IMR-90 (cell line): Measurements from ENCODE around the gene ENO3. TPM values are rescaled to one million over a fixed set of nuclear protein-coding genes. Genes with fewer than 3 reads are reported as not detected.
A peak's percentile ranks its signal among the peaks of the same experiment; 100 is the strongest.

Source experiments
- ATAC-seq: fragments of 200-7000 bp; cut with Tn5 transposase; 2 replicates; pipeline ENCODE4 v1.9.1; 2020; ENCODE audit warnings: low read depth, mild to moderate bottlenecking, moderate library complexity
- BruUV-seq: library from RNA; stranded (reverse); fragments of 400-500 nt; replicated peaks from 2 replicates; lab custom pipeline; 2021; lab: Mats Ljungman, UMichigan
- CTCF ChIA-PET: fragments of 300-600 bp; formaldehyde crosslinking; extraction: SDS; loops from one replicate; lab custom pipeline; 2021; ENCODE audit warnings: antibody characterized with exemption; lab: Yijun Ruan, JAX
- POLR2A ChIA-PET: fragments of 300-600 bp; sonication (Branson Sonifier 250); formaldehyde crosslinking; loops from one replicate; lab custom pipeline; 2022; ENCODE audit warnings: antibody characterized with exemption; ENCODE audit not compliant: unreplicated experiment; lab: Charles Lee
- DNase-seq: peaks from one replicate; pipeline ENCODE4 v3.0.0; 2013
- H2AFZ ChIP-seq: replicated peaks from 2 replicates; pipeline ENCODE3; 2013; ENCODE audit warnings: low read length, mild to moderate bottlenecking; ENCODE audit not compliant: poor library complexity
- H2AK5ac ChIP-seq: 2 replicates; pipeline ENCODE4 v1.6.1; 2013; ENCODE audit warnings: low read depth, low read length, inconsistent platforms
- H2AK9ac ChIP-seq: replicated peaks from 2 replicates; pipeline ENCODE3; 2013; ENCODE audit warnings: mild to moderate bottlenecking, low read depth, low read length, moderate library complexity; ENCODE audit not compliant: poor library complexity
- H2BK120ac ChIP-seq: 2 replicates; pipeline ENCODE4 v1.6.1; 2013; ENCODE audit warnings: low read depth, low read length, inconsistent platforms
- H2BK15ac ChIP-seq: 3 replicates; pipeline ENCODE4 v1.6.1; 2013; ENCODE audit warnings: low read depth, low read length, inconsistent platforms
- H2BK20ac ChIP-seq: 2 replicates; pipeline ENCODE4 v1.6.1; 2013; ENCODE audit warnings: low read depth, mild to moderate bottlenecking, inconsistent platforms, low read length, moderate library complexity
- H2BK5ac ChIP-seq: 2 replicates; pipeline ENCODE4 v1.6.1; 2013; ENCODE audit warnings: mild to moderate bottlenecking, low read depth, low read length, inconsistent platforms; ENCODE audit not compliant: poor library complexity, severe bottlenecking
- H3K14ac ChIP-seq: replicated peaks from 2 replicates; pipeline ENCODE4 v1.6.1; 2013; ENCODE audit warnings: low read depth, low read length, inconsistent platforms
- H3K18ac ChIP-seq: 2 replicates; pipeline ENCODE4 v1.6.1; 2013; ENCODE audit warnings: low read depth, low read length, control low read depth
- H3K23ac ChIP-seq: 2 replicates; pipeline ENCODE4 v1.6.1; 2013; ENCODE audit warnings: low read depth, low read length, inconsistent platforms
- H3K27ac ChIP-seq: 2 replicates; pipeline ENCODE4 v1.5.1; 2013; ENCODE audit warnings: mild to moderate bottlenecking, control low read depth, low read length; ENCODE audit not compliant: insufficient read depth
- H3K27me3 ChIP-seq: 2 replicates; pipeline ENCODE4 v1.6.1; 2013; ENCODE audit warnings: low read length; ENCODE audit not compliant: control insufficient read depth, insufficient read depth
- H3K36me3 ChIP-seq: 2 replicates; pipeline ENCODE4 v1.6.1; 2013; ENCODE audit warnings: low read length, mixed read lengths; ENCODE audit not compliant: control insufficient read depth, insufficient read depth
- H3K4ac ChIP-seq: 2 replicates; pipeline ENCODE4 v1.6.1; 2013; ENCODE audit warnings: low read depth, low read length, inconsistent platforms
- H3K4me1 ChIP-seq: 2 replicates; pipeline ENCODE4 v1.6.1; 2013; ENCODE audit warnings: low read length, mixed read lengths; ENCODE audit not compliant: control insufficient read depth, insufficient read depth
- H3K4me2 ChIP-seq: 2 replicates; pipeline ENCODE4 v1.6.1; 2013; ENCODE audit warnings: low read depth, mild to moderate bottlenecking, control low read depth, low read length, moderate library complexity
- H3K4me3 ChIP-seq: 2 replicates; pipeline ENCODE4 v1.5.1; 2013; ENCODE audit warnings: low read depth, mild to moderate bottlenecking, control low read depth, low read length, moderate library complexity; ENCODE audit not compliant: insufficient read depth
- H3K56ac ChIP-seq: 2 replicates; pipeline ENCODE4 v1.6.1; 2013; ENCODE audit warnings: low read length, inconsistent platforms; ENCODE audit not compliant: insufficient read depth; ENCODE audit errors: extremely low read depth
- H3K79me1 ChIP-seq, 2 experiments: 2 replicates each; pipeline ENCODE4 v1.6.1; 2013; ENCODE audit warnings: low read length in 2 of 2, inconsistent platforms in 1 of 2, low read depth in 1 of 2
- H3K9ac ChIP-seq: 2 replicates; pipeline ENCODE4 v1.6.1; 2013; ENCODE audit warnings: low read depth, low read length, control low read depth
- H3K9me1 ChIP-seq: 2 replicates; pipeline ENCODE4 v1.6.1; 2013; ENCODE audit warnings: low read length, inconsistent platforms; ENCODE audit not compliant: insufficient read depth
- H3K9me3 ChIP-seq: 2 replicates; pipeline ENCODE4 v1.6.1; 2013; ENCODE audit warnings: low read length; ENCODE audit not compliant: control insufficient read depth, insufficient read depth
- H4K20me1 ChIP-seq: 2 replicates; pipeline ENCODE4 v1.6.1; 2013; ENCODE audit warnings: low read length, inconsistent platforms; ENCODE audit not compliant: insufficient read depth
- H4K5ac ChIP-seq: 2 replicates; pipeline ENCODE4 v1.6.1; 2013; ENCODE audit warnings: mild to moderate bottlenecking, low read depth, low read length, control low read depth
- H4K8ac ChIP-seq, 2 experiments: 2 replicates each; pipeline ENCODE4 v1.6.1; 2013; ENCODE audit warnings: low read depth in 2 of 2, low read length in 2 of 2, control low read depth in 1 of 2, inconsistent platforms in 1 of 2
- H4K91ac ChIP-seq: 2 replicates; pipeline ENCODE4 v1.6.1; 2013; ENCODE audit warnings: low read depth, low read length, inconsistent platforms; ENCODE audit not compliant: insufficient read depth
- BHLHE40 ChIP-seq: fragments of 150-350 bp; IDR thresholded peaks from 2 replicates; pipeline ENCODE4 v1.6.1; 2016; ENCODE audit warnings: mild to moderate bottlenecking, low read depth, low read length
- CEBPB ChIP-seq: IDR thresholded peaks from 2 replicates; pipeline ENCODE4 v1.6.1; 2012; ENCODE audit warnings: low read depth, low read length, improper control_type of control experiment
- CHD1 ChIP-seq: IDR thresholded peaks from 2 replicates; pipeline ENCODE4 v1.6.1; 2012; ENCODE audit warnings: low read depth, low read length, improper control_type of control experiment
- FOS ChIP-seq: fragments of 150-350 bp; IDR thresholded peaks from 2 replicates; pipeline ENCODE4 v1.6.1; 2016; ENCODE audit warnings: low read depth, low read length
- MAFK ChIP-seq: IDR thresholded peaks from 2 replicates; pipeline ENCODE4 v1.6.1; 2012; ENCODE audit warnings: low read depth, low read length, improper control_type of control experiment
- MAZ ChIP-seq: IDR thresholded peaks from 2 replicates; pipeline ENCODE4 v1.6.1; 2012; ENCODE audit warnings: low read depth, mild to moderate bottlenecking, low read length, improper control_type of control experiment, moderate library complexity, borderline replicate concordance
- MXI1 ChIP-seq: IDR thresholded peaks from 2 replicates; pipeline ENCODE4 v1.6.1; 2012; ENCODE audit warnings: low read depth, mild to moderate bottlenecking, low read length, moderate library complexity, borderline replicate concordance
- NFE2L2 ChIP-seq: fragments of 150-350 bp; IDR thresholded peaks from 2 replicates; pipeline ENCODE4 v1.6.1; 2016; ENCODE audit warnings: low read depth, mild to moderate bottlenecking, low read length
- POLR2A ChIP-seq: IDR thresholded peaks from 2 replicates; pipeline ENCODE4 v1.6.1; 2012; ENCODE audit warnings: mild to moderate bottlenecking, low read depth, low read length
- RAD21 ChIP-seq: IDR thresholded peaks from 2 replicates; pipeline ENCODE4 v1.6.1; 2012; ENCODE audit warnings: low read length, improper control_type of control experiment
- RCOR1 ChIP-seq: IDR thresholded peaks from 2 replicates; pipeline ENCODE4 v1.6.1; 2012; ENCODE audit warnings: mild to moderate bottlenecking, low read length, improper control_type of control experiment; ENCODE audit not compliant: insufficient replicate concordance
- RFX5 ChIP-seq: IDR thresholded peaks from 2 replicates; pipeline ENCODE4 v1.8.0; 2012; ENCODE audit warnings: low read depth, mild to moderate bottlenecking, low read length, moderate library complexity
- SMC3 ChIP-seq: fragments of 150-350 bp; IDR thresholded peaks from 2 replicates; pipeline ENCODE4 v1.6.1; 2016; ENCODE audit warnings: low read depth, mild to moderate bottlenecking, antibody characterized with exemption, low read length, moderate library complexity
- USF2 ChIP-seq: fragments of 150-350 bp; IDR thresholded peaks from 2 replicates; pipeline ENCODE4 v1.6.1; 2017; ENCODE audit warnings: mild to moderate bottlenecking, antibody characterized with exemption, low read length, low read depth
- WGBS, 2 experiments: methylation state at CpG; one replicate each; pipeline versions ENCODE4 v1.1.5 to v1.1.7; 2013; ENCODE audit warnings: missing lambda C conversion rate in 2 of 2; ENCODE audit not compliant: insufficient read length in 1 of 2; ENCODE audit errors: extremely low coverage in 2 of 2; 5-methylcytosine and 5-hydroxymethylcytosine counted together
- dilution Hi-C: fragments of 300-500 bp; cut with HindIII; formaldehyde crosslinking; loops from one replicate; pipeline ENCODE4 v1.14.3; 2018; ENCODE audit warnings: low sequenced_read_pairs; ENCODE audit not compliant: unreplicated experiment
- in situ Hi-C: fragments of 300-500 bp; cut with MboI; formaldehyde crosslinking; loops from 3 replicates; pipeline ENCODE4 v1.14.3; 2019; ENCODE audit warnings: low sequenced_read_pairs, inconsistent platforms, mixed read lengths
- intact Hi-C: fragments of 100-400 bp; cut with micrococcal nuclease; formaldehyde crosslinking; loops from 2 replicates; pipeline ENCODE4 v1.10.0; 2022
- polyA plus RNA-seq, 3 experiments: library from polyadenylated mRNA; depleted of rRNA; stranded (reverse); fragments of >200 nt; gene quantifications; 2 replicates each; pipeline ENCODE4 v1.2.3, GENCODE V29; 2012; ENCODE audit warnings: low replicate concordance in 1 of 3
- total RNA-seq: library from RNA; depleted of rRNA; stranded (reverse); fragments of >200 nt; gene quantifications from 2 replicates; pipeline ENCODE4 v1.2.3, GENCODE V29; 2012
- TF ChIP-seq, protein P1 (sequence below): fragments of 150-350 bp; IDR thresholded peaks from 2 replicates; pipeline ENCODE4 v1.6.1; 2016; ENCODE audit warnings: low read depth, mild to moderate bottlenecking, low read length, moderate library complexity, borderline replicate concordance
- TF ChIP-seq, protein P2 (sequence below): conservative IDR thresholded peaks from 2 replicates; pipeline ENCODE4 v1.5.1; 2012; ENCODE audit warnings: mild to moderate bottlenecking, low read depth, low read length, improper control_type of control experiment

Gene ENO3
- total and polyA plus RNA-seq, 2 of the 4 experiments (the other 2 are of a cell fraction): 1.4 to 5.1 TPM

DNA sequence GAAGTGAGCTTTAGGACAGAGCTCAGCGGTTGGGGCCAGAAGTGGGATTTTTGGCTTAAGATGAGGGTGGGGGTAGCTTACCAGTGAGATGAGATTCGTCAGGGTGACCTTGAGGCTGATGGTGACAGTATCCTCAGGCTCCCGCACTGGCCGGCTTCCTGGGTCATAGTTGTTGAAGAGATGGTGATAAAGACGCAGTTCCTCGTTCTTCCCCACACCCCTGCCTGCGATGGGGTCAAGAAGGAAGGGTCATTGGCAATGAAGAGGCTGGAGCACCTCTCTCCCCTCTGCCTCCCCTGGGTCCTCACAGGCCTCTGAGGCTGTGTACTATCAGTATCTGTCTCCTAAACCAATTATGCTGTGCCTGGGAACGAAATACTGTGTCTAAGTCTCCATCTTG is 48.4 kb upstream of the ENO3 start:
- Histone ChIP-seq H4K5ac (no peak overlapping the region), H3K4me2 (no peak overlapping the region), H3K4me3 (no peak overlapping the region), H3K36me3 (peaks cover 2% of the 10 kb centered on the region; the same call in 1 of the 2 replicates), H3K27me3 (peaks cover 2% of the 10 kb centered on the region; the same call in 1 of the 2 replicates), H2BK20ac (no peak overlapping the region), H3K14ac (no peak overlapping the region), H3K18ac (no peak overlapping the region), H3K23ac (no peak overlapping the region), H2AK5ac (no peak overlapping the region), H3K56ac (no peak overlapping the region), H3K79me1 (no peaks in the 10 kb centered on the region), H2BK15ac (no peak overlapping the region), H3K9ac (no peak overlapping the region), H2BK5ac (no peak overlapping the region), H3K27ac (no peak overlapping the region), H3K4me1 (no peaks in the 10 kb centered on the region), H4K91ac (no peak overlapping the region), H2BK120ac (no peak overlapping the region), H3K9me3 (no peaks in the 10 kb centered on the region; the same call in 1 of the 2 replicates), H2AFZ (peak overlapping the region; percentile 10), H2AK9ac (no peak overlapping the region), H3K4ac (no peak overlapping the region), H3K9me1 (peaks cover 4% of the 10 kb centered on the region; the same call in 1 of the 2 replicates), H4K8ac (no peak overlapping the region), H4K20me1 (no peaks in the 10 kb centered on the region; the same call in 1 of the 2 replicates)
- dilution Hi-C loops (no loop called here), in situ Hi-C loops (no loop called here), intact Hi-C loops (no loop called here)
- POLR2A ChIA-PET: no interaction called here
- WGBS, 2 experiments: 70% methylated on average over 2 of the region's 8 CpGs; no CpG with 5 or more reads in 1 of the 2 experiments
- DNase-seq: no peak
- no peak for ATAC-seq
- CTCF ChIA-PET: interaction anchor here (0.9 to 1.5 kb wide), 3 partner anchors 18 to 115 kb away, joined by 3 to 4 read pairs (median 4); partner anchors contain the start of gene SPAG7
- TF ChIP-seq MAFK (no peak), USF2 (no peak), RFX5 (no peak), MXI1 (no peak), SMC3 (no peak), RAD21 (no peak), NFE2L2 (no peak), FOS (no peak), RCOR1 (no peak), POLR2A (no peak), MAZ (no peak), CEBPB (no peak), CHD1 (no peak), BHLHE40 (no peak)
- TF ChIP-seq, protein P1, sequence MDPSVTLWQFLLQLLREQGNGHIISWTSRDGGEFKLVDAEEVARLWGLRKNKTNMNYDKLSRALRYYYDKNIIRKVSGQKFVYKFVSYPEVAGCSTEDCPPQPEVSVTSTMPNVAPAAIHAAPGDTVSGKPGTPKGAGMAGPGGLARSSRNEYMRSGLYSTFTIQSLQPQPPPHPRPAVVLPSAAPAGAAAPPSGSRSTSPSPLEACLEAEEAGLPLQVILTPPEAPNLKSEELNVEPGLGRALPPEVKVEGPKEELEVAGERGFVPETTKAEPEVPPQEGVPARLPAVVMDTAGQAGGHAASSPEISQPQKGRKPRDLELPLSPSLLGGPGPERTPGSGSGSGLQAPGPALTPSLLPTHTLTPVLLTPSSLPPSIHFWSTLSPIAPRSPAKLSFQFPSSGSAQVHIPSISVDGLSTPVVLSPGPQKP: no peak
- TF ChIP-seq, protein P2, sequence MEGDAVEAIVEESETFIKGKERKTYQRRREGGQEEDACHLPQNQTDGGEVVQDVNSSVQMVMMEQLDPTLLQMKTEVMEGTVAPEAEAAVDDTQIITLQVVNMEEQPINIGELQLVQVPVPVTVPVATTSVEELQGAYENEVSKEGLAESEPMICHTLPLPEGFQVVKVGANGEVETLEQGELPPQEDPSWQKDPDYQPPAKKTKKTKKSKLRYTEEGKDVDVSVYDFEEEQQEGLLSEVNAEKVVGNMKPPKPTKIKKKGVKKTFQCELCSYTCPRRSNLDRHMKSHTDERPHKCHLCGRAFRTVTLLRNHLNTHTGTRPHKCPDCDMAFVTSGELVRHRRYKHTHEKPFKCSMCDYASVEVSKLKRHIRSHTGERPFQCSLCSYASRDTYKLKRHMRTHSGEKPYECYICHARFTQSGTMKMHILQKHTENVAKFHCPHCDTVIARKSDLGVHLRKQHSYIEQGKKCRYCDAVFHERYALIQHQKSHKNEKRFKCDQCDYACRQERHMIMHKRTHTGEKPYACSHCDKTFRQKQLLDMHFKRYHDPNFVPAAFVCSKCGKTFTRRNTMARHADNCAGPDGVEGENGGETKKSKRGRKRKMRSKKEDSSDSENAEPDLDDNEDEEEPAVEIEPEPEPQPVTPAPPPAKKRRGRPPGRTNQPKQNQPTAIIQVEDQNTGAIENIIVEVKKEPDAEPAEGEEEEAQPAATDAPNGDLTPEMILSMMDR: no peak
- no TSS peak for BruUV-seq
